Gastroesophageal sphincter (tissue), 2 donors: ENCODE data around the gene DNAH11.

ENCODE experiments used
- EP300 ChIP-seq: sonication (generic); formaldehyde crosslinking; IDR thresholded peaks from one replicate; pipeline ENCODE4 v1.6.1; 2017; ENCODE audit warnings: antibody characterized with exemption, mild to moderate bottlenecking
- POLR2A ChIP-seq, 2 donors: fragments of 450-650 bp; IDR thresholded peaks; one replicate each; pipeline ENCODE4 v1.6.1; 2017; ENCODE audit warnings: antibody characterized with exemption in 2 of 2, mild to moderate bottlenecking in 2 of 2, moderate library complexity in 1 of 2

GRCh38 chr7:21620054-21620453 is 77.2 kb downstream of the DNAH11 start:
- no peak for TF ChIP-seq POLR2A (IDR thresholded peaks at IDR 0.05)
- no peak for TF ChIP-seq EP300
